ENCODE measurements around the gene ARID1B.
"Not testable (repeated sequence)": the region's sequence is repeated elsewhere in the genome, so short reads cannot be mapped to it uniquely, and the experiment has no call there.

The ARID1B gene

GRCh38 chr6:156971153-156971885 is 194.1 kb downstream of the ARID1B start:
- DNase-seq = no peak

GRCh38 chr6:156972145-156972544 is 195.0 kb downstream of the ARID1B start:
- DNase-seq = no peak

GRCh38 chr6:156974830-156975261 is 197.7 kb downstream of the ARID1B start:
- DNase-seq = no peak

- no peak for DNase-seq
Measured at GRCh38 chr6:156975414-156975813, 198.2 kb downstream of the ARID1B start.

- DNase-seq = peak; percentile 74
Measured at GRCh38 chr6:156976216-156977127, 199.3 kb downstream of the ARID1B start.

- DNase-seq = peak; percentile 41
Measured at GRCh38 chr6:156977527-156978291, 200.5 kb downstream of the ARID1B start.

GRCh38 chr6:156978948-156979347 is 201.8 kb downstream of the ARID1B start:
- DNase-seq = no peak

- DNase-seq = peak; percentile 41
Measured at GRCh38 chr6:156980515-156980914, 203.3 kb downstream of the ARID1B start.

- DNase-seq = no peak
Measured at GRCh38 chr6:156980948-156981347, 203.8 kb downstream of the ARID1B start.

- no peak for DNase-seq
Measured at GRCh38 chr6:156982168-156982567, 205.0 kb downstream of the ARID1B start.

GRCh38 chr6:156982864-156983263 is 205.7 kb downstream of the ARID1B start:
- DNase-seq = not testable (repeated sequence)

GRCh38 chr6:156984178-156984738 is 207.1 kb downstream of the ARID1B start:
- no peak for DNase-seq

- no peak for DNase-seq
Measured at GRCh38 chr6:156985309-156985708, 208.1 kb downstream of the ARID1B start.

- peak; percentile 49 for DNase-seq
Measured at GRCh38 chr6:156988276-156989158, 211.3 kb downstream of the ARID1B start.

GRCh38 chr6:156989159-156989806 is 212.1 kb downstream of the ARID1B start:
- no peak for DNase-seq

- DNase-seq = no peak
Measured at GRCh38 chr6:156992020-156992804, 215.0 kb downstream of the ARID1B start.

GRCh38 chr6:156993713-156994112 is 216.5 kb downstream of the ARID1B start:
- no peak for DNase-seq

- DNase-seq = no peak
Measured at GRCh38 chr6:156994215-156995076, 217.3 kb downstream of the ARID1B start.

GRCh38 chr6:156995502-156995901 is 218.3 kb downstream of the ARID1B start:
- DNase-seq = no peak

All from retina (tissue), 1 donor.